Esophagus muscularis mucosa (tissue), 3 donors: ENCODE results near the gene BIK.

Experiments
- CTCF ChIP-seq, 3 experiments: fragments of 200-600 bp in 2 of 3; fragments of 450-650 bp in 1 of 3; sonication (generic) in 2 of 3; IDR thresholded peaks; one replicate each; pipeline ENCODE4 v1.5.1; 2017 to 2019; ENCODE audit warnings: antibody characterized with exemption in 3 of 3, mild to moderate bottlenecking in 2 of 3, moderate library complexity in 1 of 3
- EP300 ChIP-seq: sonication (generic); formaldehyde crosslinking; IDR thresholded peaks from one replicate; pipeline ENCODE4 v1.6.1; 2017; ENCODE audit warnings: antibody characterized with exemption

DNA sequence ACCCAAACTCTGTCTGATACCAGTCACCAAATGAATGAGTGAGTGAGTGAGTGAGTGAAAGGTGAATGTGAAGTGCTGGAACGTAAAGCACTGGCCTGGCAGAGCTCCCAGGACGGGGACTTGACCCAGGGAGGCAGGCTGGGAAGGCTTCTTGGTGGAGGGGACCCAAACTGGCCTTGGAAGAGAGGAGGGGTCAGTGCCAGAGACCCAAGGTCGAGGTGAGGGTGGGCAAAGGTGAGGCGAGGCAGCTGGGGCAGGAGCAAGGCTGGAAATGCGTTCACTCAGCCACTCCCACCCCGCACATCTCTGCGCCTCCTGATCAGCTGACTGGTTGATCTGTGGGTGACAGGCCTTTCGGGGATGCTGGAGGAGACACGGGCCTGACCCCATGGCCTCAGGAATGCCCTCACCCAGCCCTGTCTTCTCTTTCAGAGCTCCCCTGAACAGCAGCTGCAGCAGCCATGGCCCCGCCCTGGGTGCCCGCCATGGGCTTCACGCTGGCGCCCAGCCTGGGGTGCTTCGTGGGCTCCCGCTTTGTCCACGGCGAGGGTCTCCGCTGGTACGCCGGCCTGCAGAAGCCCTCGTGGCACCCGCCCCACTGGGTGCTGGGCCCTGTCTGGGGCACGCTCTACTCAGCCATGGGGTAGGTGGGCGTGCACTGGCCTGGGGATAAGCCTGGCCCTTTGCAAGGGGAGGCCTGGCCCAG lies 48.4 kb downstream of the BIK start:
- TF ChIP-seq CTCF (IDR thresholded peaks at IDR 0.05) (no peak), EP300 (no peak)
